Prostate gland (tissue), 2 donors: ENCODE measurements around the gene TCIRG1. TPM values are rescaled to one million over a fixed set of nuclear protein-coding genes. Genes with fewer than 3 reads are reported as not detected.
A peak's percentile ranks its signal among the peaks of the same experiment; 100 is the strongest.

Experiments used
- DNase-seq: peaks from one replicate; pipeline ENCODE4 v3.0.0-alpha.2; 2019; ENCODE audit warnings: low spot score
- H3K27ac ChIP-seq, 2 donors: fragments of 200-600 bp; sonication (generic); 2 replicates each; pipeline ENCODE4 v1.5.1; 2017 to 2019
- H3K27me3 ChIP-seq: fragments of 200-600 bp; sonication (generic); replicated peaks from 2 replicates; pipeline ENCODE4 v1.5.1; 2019; ENCODE audit not compliant: insufficient read depth
- H3K36me3 ChIP-seq, 2 donors: fragments of 200-600 bp; sonication (generic); 1 replicate in 1 of 2; 2 replicates in 1 of 2; pipeline versions ENCODE4 v1.5.1 to v1.8.1; 2017 to 2019
- H3K4me1 ChIP-seq: fragments of 200-600 bp; sonication (generic); replicated peaks from 2 replicates; pipeline ENCODE4 v1.5.1; 2019
- H3K4me3 ChIP-seq, 2 donors: fragments of 200-600 bp; sonication (generic); 2 replicates each; pipeline ENCODE4 v1.5.1; 2017 to 2019
- H3K9me3 ChIP-seq: fragments of 200-600 bp; sonication (generic); 2 replicates; pipeline ENCODE4 v1.5.1; 2017
- POLR2A ChIP-seq: fragments of 450-650 bp; IDR thresholded peaks from one replicate; pipeline ENCODE4 v1.6.1; 2016; ENCODE audit warnings: antibody characterized with exemption, mild to moderate bottlenecking
- POLR2AphosphoS5 ChIP-seq: sonication (generic); formaldehyde crosslinking; IDR thresholded peaks from one replicate; pipeline ENCODE4 v1.6.1; 2017; ENCODE audit warnings: antibody characterized with exemption
- WGBS: methylation state at CpG from one replicate; pipeline ENCODE4 v1.1.5; 2018; 5-methylcytosine and 5-hydroxymethylcytosine counted together
- intact Hi-C: fragments of 100-400 bp; cut with DNase I; formaldehyde crosslinking; loops from one replicate; pipeline ENCODE4 v1.14.2; 2022
- total RNA-seq, 2 donors: library from RNA; depleted of rRNA; stranded (reverse); fragments of >200 nt; gene quantifications; one replicate each; pipeline ENCODE4 v1.1.0, GENCODE V29; 2016
- TF ChIP-seq, protein P1 (sequence below), 4 experiments: fragments of 200-600 bp in 2 of 4; fragments of 450-650 bp in 2 of 4; sonication (generic) in 2 of 4; IDR thresholded peaks; 1 replicate in 3 of 4; 2 replicates in 1 of 4; pipeline ENCODE4 v1.5.1; 2016 to 2019; ENCODE audit warnings: antibody characterized with exemption in 4 of 4, mild to moderate bottlenecking in 2 of 4, moderate library complexity in 2 of 4

TCIRG1 gene
- total RNA-seq, 2 donors from 2014 or later = 114 to 118 TPM

DNA sequence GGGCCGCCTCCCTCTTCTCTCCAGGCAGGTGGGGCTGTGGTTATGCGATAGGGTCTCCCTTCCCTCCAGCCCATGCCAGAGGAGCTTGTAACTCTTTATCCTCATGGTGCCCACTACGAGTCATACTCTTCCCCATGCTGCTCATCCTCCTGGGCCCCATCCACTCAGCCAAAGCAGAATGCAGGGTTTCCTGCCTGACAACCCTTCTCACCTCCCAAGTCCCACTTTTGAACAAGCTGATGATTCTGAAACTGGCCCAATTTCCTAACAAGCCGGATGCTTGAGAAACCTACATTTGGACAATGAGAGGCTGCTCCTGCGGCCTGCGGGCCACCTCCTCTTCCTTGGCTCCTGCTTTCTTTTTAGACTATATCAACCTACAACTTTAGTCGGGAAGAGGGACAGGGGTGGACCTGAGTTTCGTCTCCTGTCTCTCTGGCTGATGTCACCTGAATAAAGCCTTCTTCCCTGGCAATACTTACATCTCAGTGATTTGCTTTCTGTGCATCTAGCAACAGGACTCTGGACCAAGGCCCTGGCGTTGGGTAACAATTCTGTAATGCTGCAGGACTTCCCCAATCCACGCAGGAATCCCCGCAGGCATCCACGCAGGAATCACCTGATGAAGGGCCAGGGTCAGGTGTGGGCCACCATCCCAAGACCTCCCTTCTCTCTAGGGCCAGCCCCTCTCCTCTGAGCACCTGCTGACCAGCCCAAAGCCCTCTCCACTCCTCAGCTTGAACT is 9.9 kb upstream of the TCIRG1 start:
- no peaks in the 10 kb centered on the region for H3K27me3 ChIP-seq
- H3K4me3 ChIP-seq = no peak overlapping the region
- WGBS = 86% methylated on average over 12 of the region's 12 CpGs
- no peak overlapping the region for H3K27ac ChIP-seq
- no peak for TF ChIP-seq POLR2A
- TF ChIP-seq, protein P1, sequence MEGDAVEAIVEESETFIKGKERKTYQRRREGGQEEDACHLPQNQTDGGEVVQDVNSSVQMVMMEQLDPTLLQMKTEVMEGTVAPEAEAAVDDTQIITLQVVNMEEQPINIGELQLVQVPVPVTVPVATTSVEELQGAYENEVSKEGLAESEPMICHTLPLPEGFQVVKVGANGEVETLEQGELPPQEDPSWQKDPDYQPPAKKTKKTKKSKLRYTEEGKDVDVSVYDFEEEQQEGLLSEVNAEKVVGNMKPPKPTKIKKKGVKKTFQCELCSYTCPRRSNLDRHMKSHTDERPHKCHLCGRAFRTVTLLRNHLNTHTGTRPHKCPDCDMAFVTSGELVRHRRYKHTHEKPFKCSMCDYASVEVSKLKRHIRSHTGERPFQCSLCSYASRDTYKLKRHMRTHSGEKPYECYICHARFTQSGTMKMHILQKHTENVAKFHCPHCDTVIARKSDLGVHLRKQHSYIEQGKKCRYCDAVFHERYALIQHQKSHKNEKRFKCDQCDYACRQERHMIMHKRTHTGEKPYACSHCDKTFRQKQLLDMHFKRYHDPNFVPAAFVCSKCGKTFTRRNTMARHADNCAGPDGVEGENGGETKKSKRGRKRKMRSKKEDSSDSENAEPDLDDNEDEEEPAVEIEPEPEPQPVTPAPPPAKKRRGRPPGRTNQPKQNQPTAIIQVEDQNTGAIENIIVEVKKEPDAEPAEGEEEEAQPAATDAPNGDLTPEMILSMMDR (IDR thresholded peaks at IDR 0.05) = no peak
- TF ChIP-seq POLR2AphosphoS5 = no peak
- intact Hi-C loops = no loop called here
- H3K9me3 ChIP-seq = no peaks in the 10 kb centered on the region
- H3K4me1 ChIP-seq = peaks cover 17% of the 10 kb centered on the region
- DNase-seq = no peak
- H3K36me3 ChIP-seq = peaks cover 0 to 5% of the 10 kb centered on the region in 2 donors

GRCh38 chr11:68030318-68031143 is 8.3 kb upstream of the TCIRG1 start, which contains the start of gene NDUFS8:
Gene NDUFS8, plus strand, starts transcription at chr11:68030681. Its CDS starts 1,471 bp downstream, at chr11:68032152.
- TF ChIP-seq, protein P1 (IDR thresholded peaks at IDR 0.05) = peak in 1 of 4 experiments; percentile 23
- TF ChIP-seq POLR2AphosphoS5 (peak; percentile 93), POLR2A (peak; percentile 56)
- intact Hi-C loops = no loop called here
- H3K27me3 ChIP-seq = no peaks in the 10 kb centered on the region
- peak; percentile 98 for DNase-seq
- peaks cover 0 to 8% of the 10 kb centered on the region in 2 donors for H3K36me3 ChIP-seq
- H3K4me1 ChIP-seq = peaks cover 17% of the 10 kb centered on the region
- peak within 1 kb of the TSS; percentile 62 to 76 for H3K4me3 ChIP-seq
- no peaks in the 10 kb centered on the region for H3K9me3 ChIP-seq
- peak within 1 kb of the TSS; percentile 77 to 83 for H3K27ac ChIP-seq
- under 1% methylated on average over 51 of the region's 56 CpGs for WGBS

GRCh38 chr11:68031144-68031464 is 7.7 kb upstream of the TCIRG1 start:
- TF ChIP-seq POLR2A (no peak), POLR2AphosphoS5 (no peak)
- TF ChIP-seq, protein P1 (IDR thresholded peaks at IDR 0.05) = no peak
- intact Hi-C loops = no loop called here
- DNase-seq = no peak
- H3K9me3 ChIP-seq = no peaks in the 10 kb centered on the region
- peak overlapping the region; percentile 62 to 76 for H3K4me3 ChIP-seq
- 13% methylated on average over 10 of the region's 10 CpGs for WGBS
- peaks cover 17% of the 10 kb centered on the region for H3K4me1 ChIP-seq
- H3K27me3 ChIP-seq = no peaks in the 10 kb centered on the region
- peak overlapping the region; percentile 77 to 83 for H3K27ac ChIP-seq
- H3K36me3 ChIP-seq = peaks cover 0 to 8% of the 10 kb centered on the region in 2 donors

DNA sequence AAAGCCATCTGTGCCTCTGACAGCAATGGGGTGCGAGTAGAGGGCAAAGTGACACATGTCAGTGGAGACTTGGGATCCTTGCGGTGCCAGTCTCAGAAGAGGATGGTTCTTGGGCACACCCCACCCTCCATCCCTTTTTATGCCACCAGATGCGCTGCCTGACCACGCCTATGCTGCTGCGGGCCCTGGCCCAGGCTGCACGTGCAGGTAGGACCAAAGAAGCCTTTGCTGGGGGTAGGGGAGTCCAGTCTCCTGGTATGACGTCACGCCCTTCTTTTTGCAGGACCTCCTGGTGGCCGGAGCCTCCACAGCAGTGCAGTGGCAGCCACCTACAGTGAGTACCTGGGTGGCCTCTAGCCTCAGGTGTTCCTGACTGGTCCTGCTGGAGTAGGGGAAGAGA is 6.8 kb upstream of the TCIRG1 start:
- Histone ChIP-seq H3K4me1 (peaks cover 17% of the 10 kb centered on the region), H3K36me3 (peaks cover 0 to 14% of the 10 kb centered on the region in 2 donors), H3K9me3 (no peaks in the 10 kb centered on the region), H3K27me3 (no peaks in the 10 kb centered on the region), H3K4me3 (no peak overlapping the region), H3K27ac (no peak overlapping the region)
- WGBS = 79% methylated on average over 8 of the region's 9 CpGs
- intact Hi-C loops = no loop called here
- no peak for TF ChIP-seq POLR2A
- TF ChIP-seq, protein P1 (IDR thresholded peaks at IDR 0.05) = no peak
- TF ChIP-seq POLR2AphosphoS5 = no peak
- no peak for DNase-seq
